Left lung (tissue), 10 donors: ENCODE results near the gene PIK3C2A. TPM values are rescaled to one million over a fixed set of nuclear protein-coding genes. Genes with fewer than 3 reads are reported as not detected.
A peak's percentile ranks its signal among the peaks of the same experiment; 100 is the strongest.

Experiments used
- ATAC-seq: fragments of 200-7000 bp; cut with Tn5 transposase; one replicate; pipeline ENCODE4 v1.9.1; 2020; ENCODE audit warnings: moderate library complexity
- DNase-seq, 4 donors: peaks; one replicate each; pipeline ENCODE4 v3.0.0-alpha.2; 2013 to 2020
- H3K27ac ChIP-seq, 2 donors: fragments of 200-600 bp; sonication (generic) in 1 of 2; one replicate each; pipeline versions ENCODE4 v1.5.0 to v1.8.0; 2020 to 2021
- H3K27me3 ChIP-seq, 2 donors: fragments of 200-600 bp; sonication (generic) in 1 of 2; one replicate each; pipeline versions ENCODE4 v1.5.0 to v1.8.0; 2020 to 2021
- H3K36me3 ChIP-seq, 2 donors: fragments of 200-600 bp; sonication (generic) in 1 of 2; one replicate each; pipeline versions ENCODE4 v1.5.0 to v1.8.0; 2020 to 2021
- H3K4me1 ChIP-seq, 2 donors: fragments of 200-600 bp; one replicate each; pipeline ENCODE4 v1.8.0; 2021
- H3K4me3 ChIP-seq, 2 donors: fragments of 200-600 bp; sonication (generic) in 1 of 2; one replicate each; pipeline versions ENCODE4 v1.5.0 to v1.8.0; 2020 to 2021; ENCODE audit warnings: mild to moderate bottlenecking in 1 of 2
- H3K9me3 ChIP-seq, 2 donors: fragments of 200-600 bp; sonication (generic) in 1 of 2; one replicate each; pipeline versions ENCODE4 v1.5.0 to v1.8.0; 2020 to 2021
- intact Hi-C, 2 donors: fragments of 100-400 bp; cut with DNase I; formaldehyde crosslinking; loops; one replicate each; pipeline versions ENCODE4 v1.11.2 to v1.14.2; 2022
- polyA plus RNA-seq, 6 donors: library from polyadenylated mRNA; unstranded; fragments of 120-200 nt; gene quantifications; one replicate each; pipeline ENCODE4 v1.2.1, GENCODE V29; 2013; ENCODE audit not compliant: insufficient read length in 6 of 6
- total RNA-seq, 2 donors: library from RNA; stranded (reverse); fragmentation: NEBNext Ultra II Directional; extraction: Animal tissue kit (Norgen Biotek cat#: 25700); gene quantifications; one replicate each; pipeline ENCODE4 v1.2.1, GENCODE V29; 2021
- TF ChIP-seq, protein P1 (sequence below), 2 donors: fragments of 200-600 bp; sonication (generic) in 1 of 2; IDR thresholded peaks; one replicate each; pipeline versions ENCODE4 v1.5.0 to v1.8.0; 2021; ENCODE audit warnings: antibody characterized with exemption in 2 of 2
- donor health status: DM: no; HTN: yes; CAD: no.
- donor health status: DM: no; HTN: no; CAD: no.

Gene PIK3C2A
- total and polyA plus RNA-seq, 8 donors: 57.0 to 78.2 (median 63.4) TPM

DNA sequence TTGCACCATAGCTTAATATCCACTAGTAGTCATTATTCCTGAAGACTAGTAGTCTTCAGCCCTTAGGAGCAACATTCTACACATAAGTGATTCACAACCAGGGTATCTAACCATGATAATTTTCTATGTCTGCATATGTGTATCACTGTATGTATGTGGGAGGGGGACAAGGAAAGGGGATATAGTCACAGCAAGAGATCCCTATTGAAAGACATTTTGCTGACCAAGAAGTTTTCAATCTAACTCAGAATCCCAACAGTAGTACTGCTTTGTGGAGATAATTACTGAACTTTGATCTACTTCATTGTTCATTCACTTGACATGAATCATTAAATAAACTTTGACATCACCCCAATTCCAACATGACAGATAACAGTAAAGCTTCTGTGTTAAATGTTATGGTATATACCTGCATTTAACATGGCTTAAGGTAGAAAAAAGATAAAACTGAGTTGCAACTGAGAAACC is 10.3 kb downstream of the PIK3C2A start:
- no peak overlapping the region for H3K27ac ChIP-seq
- intact Hi-C loops: no loop called here
- no peaks in the 10 kb centered on the region for H3K9me3 ChIP-seq
- H3K4me1 ChIP-seq: no peaks in the 10 kb centered on the region
- TF ChIP-seq, protein P1, sequence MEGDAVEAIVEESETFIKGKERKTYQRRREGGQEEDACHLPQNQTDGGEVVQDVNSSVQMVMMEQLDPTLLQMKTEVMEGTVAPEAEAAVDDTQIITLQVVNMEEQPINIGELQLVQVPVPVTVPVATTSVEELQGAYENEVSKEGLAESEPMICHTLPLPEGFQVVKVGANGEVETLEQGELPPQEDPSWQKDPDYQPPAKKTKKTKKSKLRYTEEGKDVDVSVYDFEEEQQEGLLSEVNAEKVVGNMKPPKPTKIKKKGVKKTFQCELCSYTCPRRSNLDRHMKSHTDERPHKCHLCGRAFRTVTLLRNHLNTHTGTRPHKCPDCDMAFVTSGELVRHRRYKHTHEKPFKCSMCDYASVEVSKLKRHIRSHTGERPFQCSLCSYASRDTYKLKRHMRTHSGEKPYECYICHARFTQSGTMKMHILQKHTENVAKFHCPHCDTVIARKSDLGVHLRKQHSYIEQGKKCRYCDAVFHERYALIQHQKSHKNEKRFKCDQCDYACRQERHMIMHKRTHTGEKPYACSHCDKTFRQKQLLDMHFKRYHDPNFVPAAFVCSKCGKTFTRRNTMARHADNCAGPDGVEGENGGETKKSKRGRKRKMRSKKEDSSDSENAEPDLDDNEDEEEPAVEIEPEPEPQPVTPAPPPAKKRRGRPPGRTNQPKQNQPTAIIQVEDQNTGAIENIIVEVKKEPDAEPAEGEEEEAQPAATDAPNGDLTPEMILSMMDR (IDR thresholded peaks at IDR 0.05): no peak
- H3K36me3 ChIP-seq: peaks cover 0 to 23% of the 10 kb centered on the region in 2 donors
- no peak overlapping the region for H3K4me3 ChIP-seq
- ATAC-seq (no peak), DNase-seq (no peak)
- H3K27me3 ChIP-seq: no peaks in the 10 kb centered on the region

DNA sequence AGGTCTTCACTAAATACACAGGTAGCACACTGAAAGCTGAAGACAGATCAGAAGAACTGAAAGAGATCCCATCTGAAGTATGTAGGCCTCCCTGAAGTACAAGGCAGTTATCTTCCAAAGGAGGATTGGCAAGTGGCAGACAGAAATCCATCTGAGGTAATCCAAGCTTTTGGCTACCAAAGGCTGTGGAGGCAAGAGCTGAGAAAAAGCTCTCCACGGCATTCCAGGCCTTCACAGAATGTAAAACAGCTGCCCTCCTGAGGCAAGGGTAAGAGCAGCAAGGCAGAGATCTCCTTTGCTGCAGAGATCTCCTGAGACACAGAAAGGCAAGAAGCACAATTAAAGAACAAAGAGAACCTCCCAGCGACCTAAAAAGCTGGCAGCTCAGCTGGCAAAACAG is 19.1 kb downstream of the PIK3C2A start:
- Histone ChIP-seq H3K4me3 (no peak overlapping the region), H3K27me3 (no peaks in the 10 kb centered on the region), H3K4me1 (peaks cover 0 to 3% of the 10 kb centered on the region in 2 donors), H3K36me3 (peaks cover 0 to 25% of the 10 kb centered on the region in 2 donors), H3K27ac (no peak overlapping the region), H3K9me3 (no peaks in the 10 kb centered on the region)
- no peak for DNase-seq
- ATAC-seq: no peak
- intact Hi-C loops: no loop called here
- TF ChIP-seq, protein P1 (IDR thresholded peaks at IDR 0.05): no peak

DNA sequence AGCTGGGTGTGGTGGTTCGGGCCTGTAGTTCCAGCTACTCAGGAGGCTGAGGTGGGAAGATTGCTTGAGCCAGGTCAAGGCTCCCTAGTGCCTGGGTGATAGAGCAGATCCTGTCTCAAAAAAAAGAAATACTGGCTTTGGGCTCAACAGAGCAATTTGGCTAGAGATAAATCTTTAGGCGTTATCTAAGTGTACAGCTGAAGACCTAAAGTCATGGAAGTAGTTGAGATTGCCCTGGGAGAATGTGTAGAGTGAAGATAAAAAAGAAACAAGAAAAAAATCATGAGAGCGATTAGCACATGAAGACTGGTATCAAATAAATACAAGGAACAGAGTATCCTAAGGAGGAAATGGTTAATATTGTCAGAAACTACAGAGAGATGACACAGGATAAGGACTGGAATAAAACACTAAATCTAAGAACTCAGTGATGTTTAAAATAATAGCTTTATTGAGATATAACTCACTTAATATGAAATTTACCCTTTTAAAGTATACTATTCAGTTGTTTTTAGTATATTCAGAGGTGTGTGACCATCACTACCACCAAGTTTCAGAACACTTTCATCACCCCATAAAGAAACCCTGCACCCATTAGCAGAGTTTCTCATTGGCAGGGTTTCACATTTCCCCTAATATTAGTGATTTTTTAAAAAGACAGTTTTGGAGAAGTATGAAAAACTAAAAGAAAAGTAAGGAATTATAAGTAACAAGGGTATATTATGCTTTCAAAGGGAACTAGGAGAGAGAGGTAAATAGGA is 20.7 kb downstream of the PIK3C2A start:
- TF ChIP-seq, protein P1 (IDR thresholded peaks at IDR 0.05): no peak
- H3K27ac ChIP-seq: no peak overlapping the region
- no peaks in the 10 kb centered on the region for H3K9me3 ChIP-seq
- H3K4me3 ChIP-seq: no peak overlapping the region
- intact Hi-C loops: no loop called here
- H3K27me3 ChIP-seq: no peaks in the 10 kb centered on the region
- H3K36me3 ChIP-seq: peaks cover 0 to 12% of the 10 kb centered on the region in 2 donors
- DNase-seq (no peak), ATAC-seq (no peak)
- peaks cover 0 to 3% of the 10 kb centered on the region in 2 donors for H3K4me1 ChIP-seq

DNA sequence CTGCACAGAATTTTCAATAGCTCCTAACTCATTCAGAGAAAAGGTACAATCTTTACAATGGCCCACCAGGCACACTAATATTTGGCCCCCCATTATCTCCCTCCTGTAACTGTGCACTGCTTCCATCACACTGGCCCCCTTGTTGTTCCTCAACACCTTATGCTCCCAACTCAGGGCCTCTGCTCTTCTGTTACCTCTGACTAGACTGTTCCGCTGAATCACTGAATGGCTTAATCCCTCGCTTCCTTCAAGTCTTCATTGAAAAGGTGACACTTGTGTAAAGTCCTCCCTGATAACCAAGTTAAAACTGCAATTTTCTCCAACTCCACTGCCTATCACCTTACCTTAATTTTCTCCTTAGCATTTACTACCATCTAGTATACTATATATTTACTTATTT is 21.8 kb downstream of the PIK3C2A start:
- Histone ChIP-seq H3K36me3 (peaks cover 0 to 7% of the 10 kb centered on the region in 2 donors), H3K4me1 (peaks cover 0 to 3% of the 10 kb centered on the region in 2 donors), H3K9me3 (no peaks in the 10 kb centered on the region), H3K27ac (no peak overlapping the region), H3K4me3 (no peak overlapping the region), H3K27me3 (no peaks in the 10 kb centered on the region)
- intact Hi-C loops: no loop called here
- TF ChIP-seq, protein P1 (IDR thresholded peaks at IDR 0.05): no peak
- DNase-seq (no peak), ATAC-seq (no peak)

DNA sequence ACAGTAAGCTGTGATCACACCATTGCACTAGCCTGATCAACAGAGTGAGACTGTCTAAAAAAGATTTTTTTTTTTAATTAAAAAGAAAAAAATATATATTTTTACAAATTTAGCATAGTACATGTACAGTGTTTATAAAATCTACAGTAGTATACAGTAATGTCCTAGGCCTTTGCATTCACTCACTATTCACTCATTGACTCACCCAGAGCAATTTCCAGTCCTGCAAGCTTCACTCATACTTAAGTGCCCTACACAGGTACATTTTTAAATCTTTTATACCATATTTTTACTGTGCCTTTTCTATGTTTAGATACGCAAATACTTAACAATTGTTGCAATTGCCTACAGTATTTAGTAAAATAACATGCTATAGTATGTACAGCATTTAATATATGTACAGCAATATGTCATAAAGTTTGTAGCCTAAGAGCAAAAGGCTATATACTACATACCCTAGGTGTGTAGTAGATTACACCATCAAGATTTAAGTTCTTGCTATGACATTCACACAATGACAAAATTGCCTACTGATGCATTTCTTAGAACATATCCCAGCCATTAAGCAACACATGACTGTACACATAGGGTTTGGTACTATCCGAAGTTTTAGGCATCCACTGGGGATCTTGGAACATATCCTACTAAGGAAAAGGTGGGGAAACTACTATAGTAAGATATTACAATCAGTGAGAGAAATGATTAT is 22.8 kb downstream of the PIK3C2A start:
- Histone ChIP-seq H3K9me3 (no peaks in the 10 kb centered on the region), H3K4me3 (no peak overlapping the region), H3K27me3 (no peaks in the 10 kb centered on the region), H3K27ac (no peak overlapping the region), H3K4me1 (peaks cover 0 to 3% of the 10 kb centered on the region in 2 donors), H3K36me3 (peaks cover 0 to 7% of the 10 kb centered on the region in 2 donors)
- intact Hi-C loops: no loop called here
- TF ChIP-seq, protein P1 (IDR thresholded peaks at IDR 0.05): no peak
- ATAC-seq (peak; percentile 47), DNase-seq (no peak)
